ENCODE measurements around the gene CMIP.

The CMIP gene

GRCh38 chr16:81480606-81481206 lies 36.1 kb downstream of the CMIP start:
- no peak for DNase-seq (ENCODE audit: low spot score)

GRCh38 chr16:81481207-81481821 lies 36.7 kb downstream of the CMIP start:
- DNase-seq (ENCODE audit: low spot score), result no peak

- DNase-seq (ENCODE audit: low spot score), result no peak
These were observed 37.9 kb downstream of the CMIP start for GRCh38 chr16:81482329-81483063.

GRCh38 chr16:81483064-81483969 lies 38.7 kb downstream of the CMIP start:
- DNase-seq (ENCODE audit: low spot score), result no peak

- DNase-seq (ENCODE audit: low spot score), result no peak
These were observed 39.5 kb downstream of the CMIP start for GRCh38 chr16:81483970-81484595.

GRCh38 chr16:81484908-81485624 lies 40.5 kb downstream of the CMIP start:
- DNase-seq (ENCODE audit: low spot score), result no peak

- no peak for DNase-seq (ENCODE audit: low spot score)
These were observed 41.4 kb downstream of the CMIP start for GRCh38 chr16:81485824-81486539.

- DNase-seq (ENCODE audit: low spot score), result no peak
These were observed 42.0 kb downstream of the CMIP start for GRCh38 chr16:81486540-81487061.

- no peak for DNase-seq (ENCODE audit: low spot score)
These were observed 42.7 kb downstream of the CMIP start for GRCh38 chr16:81487301-81487720.

GRCh38 chr16:81488687-81489411 lies 44.2 kb downstream of the CMIP start:
- DNase-seq (ENCODE audit: low spot score), result no peak

GRCh38 chr16:81489547-81490267 lies 45.1 kb downstream of the CMIP start:
- DNase-seq (ENCODE audit: low spot score), result no peak

- no peak for DNase-seq (ENCODE audit: low spot score)
These were observed 47.1 kb downstream of the CMIP start for GRCh38 chr16:81491541-81492188.

GRCh38 chr16:81492311-81492761 lies 47.7 kb downstream of the CMIP start:
- no peak for DNase-seq (ENCODE audit: low spot score)

GRCh38 chr16:81492965-81493754 lies 48.6 kb downstream of the CMIP start:
- DNase-seq (ENCODE audit: low spot score), result no peak

GRCh38 chr16:81493755-81494433 lies 49.3 kb downstream of the CMIP start:
- DNase-seq (ENCODE audit: low spot score), result peak; percentile 89

- DNase-seq (ENCODE audit: low spot score), result no peak
These were observed 49.8 kb downstream of the CMIP start for GRCh38 chr16:81494434-81494806.

GRCh38 chr16:81494888-81495287 lies 50.3 kb downstream of the CMIP start:
- no peak for DNase-seq (ENCODE audit: low spot score)
